K562 (cell line): Measurements from ENCODE around the gene DIS3L2. TPM values are rescaled to one million over a fixed set of nuclear protein-coding genes. Genes with fewer than 3 reads are reported as not detected.

Experiments
- ATAC-seq: fragments of 200-7000 bp; cut with Tn5 transposase; 3 replicates; pipeline ENCODE4 v1.9.1; 2020; ENCODE audit warnings: moderate library complexity
- BruUV-seq: library from RNA; stranded (reverse); fragments of 400-500 nt; replicated peaks from 2 replicates; lab custom pipeline; 2021; lab: Mats Ljungman, UMichigan
- CTCF ChIA-PET: fragments of 300-600 bp; formaldehyde crosslinking; extraction: SDS; loops from one replicate; lab custom pipeline; 2021; ENCODE audit warnings: low intra/inter-chr PET ratio; lab: Yijun Ruan, JAX
- POLR2A ChIA-PET: fragments of 300-600, 350-650 bp; sonication (Branson Sonifier 250); formaldehyde crosslinking; extraction: SDS; loops from one replicate; lab custom pipeline; 2021; ENCODE audit warnings: antibody characterized with exemption, inconsistent platforms; lab: Yijun Ruan, JAX
- DNase-seq, 4 experiments: peaks; one replicate each; pipeline versions ENCODE4 v3.0.0 to v3.0.0-alpha.2; 2011 to 2018; ENCODE audit warnings: low spot score in 3 of 4, mixed read lengths in 3 of 4; ENCODE audit errors: extremely low read depth in 1 of 4
- FAIRE-seq: peaks from 2 replicates; lab custom pipeline; 2011; peaks lifted over from hg19 to GRCh38; lab: Jason Lieb, UNC
- H2AFZ ChIP-seq: 2 replicates; pipeline ENCODE4 v1.6.0; 2011; ENCODE audit warnings: low read depth, low read length, control low read depth, inconsistent platforms
- H3K27ac ChIP-seq: fragments of 200-600 bp; 3 replicates; pipeline ENCODE4 v1.8.0; 2011; ENCODE audit warnings: low read depth, mild to moderate bottlenecking, control low read depth, inconsistent platforms, low read length, moderate library complexity, mixed read lengths; ENCODE audit errors: extremely low read depth
- H3K27me3 ChIP-seq, 2 experiments: fragments of 300-600 bp in 1 of 2; 2 replicates in 1 of 2; 3 replicates in 1 of 2; pipeline versions ENCODE4 v1.6.0 to v1.8.0; 2011; ENCODE audit warnings: inconsistent platforms in 2 of 2, low read length in 2 of 2, mild to moderate bottlenecking in 1 of 2, mixed read lengths in 1 of 2, moderate library complexity in 1 of 2; ENCODE audit not compliant: control insufficient read depth in 2 of 2, insufficient read depth in 2 of 2
- H3K36me3 ChIP-seq: fragments of 300-600 bp; 3 replicates; pipeline ENCODE4 v1.8.0; 2011; ENCODE audit warnings: mild to moderate bottlenecking, low read length, inconsistent platforms; ENCODE audit not compliant: control insufficient read depth, insufficient read depth
- H3K4me1 ChIP-seq, 2 experiments: fragments of 200-600 bp in 1 of 2; replicated peaks in 1 of 2; 2 replicates in 1 of 2; 3 replicates in 1 of 2; pipeline versions ENCODE4 v1.5.1 to v1.8.0; 2011; ENCODE audit warnings: inconsistent platforms in 2 of 2, low read length in 2 of 2, mild to moderate bottlenecking in 1 of 2, mixed read lengths in 1 of 2, moderate library complexity in 1 of 2; ENCODE audit not compliant: control insufficient read depth in 2 of 2, insufficient read depth in 2 of 2
- H3K4me2 ChIP-seq: 2 replicates; pipeline ENCODE4 v1.6.1; 2011; ENCODE audit warnings: low read length, control low read depth, inconsistent platforms, mixed read lengths; ENCODE audit not compliant: insufficient read depth
- H3K4me3 ChIP-seq: fragments of 200-600 bp; sonication (generic), shearing (Covaris generic); 2 replicates; pipeline ENCODE4 v1.5.1; 2016; ENCODE audit warnings: control low read depth, inconsistent platforms
- H3K79me2 ChIP-seq: fragments of 200-600 bp; 3 replicates; pipeline ENCODE4 v1.8.0; 2011; ENCODE audit warnings: low read length, inconsistent platforms; ENCODE audit not compliant: control insufficient read depth, insufficient read depth
- H3K9ac ChIP-seq, 2 experiments: 2 replicates each; pipeline versions ENCODE4 v1.6.0 to v1.6.1; 2011; ENCODE audit warnings: low read depth in 2 of 2, low read length in 2 of 2, control low read depth in 1 of 2, inconsistent platforms in 1 of 2, mild to moderate bottlenecking in 1 of 2, mixed read lengths in 1 of 2; ENCODE audit not compliant: insufficient read depth in 1 of 2
- H3K9me1 ChIP-seq: one replicate; pipeline ENCODE4 v1.6.0; 2011; ENCODE audit warnings: inconsistent platforms, mild to moderate bottlenecking, low read length, moderate library complexity; ENCODE audit not compliant: control insufficient read depth, insufficient read depth
- H3K9me3 ChIP-seq: replicated peaks from 2 replicates; pipeline ENCODE4 v1.5.1; 2011; ENCODE audit warnings: low read depth, low read length, inconsistent platforms; ENCODE audit not compliant: control insufficient read depth, insufficient read depth
- H4K20me1 ChIP-seq: replicated peaks from 2 replicates; pipeline ENCODE4 v1.6.1; 2011; ENCODE audit warnings: low read length, inconsistent platforms, mixed read lengths; ENCODE audit not compliant: control insufficient read depth, insufficient read depth
- HES1 ChIP-seq: fragments of 450-650 bp; IDR thresholded peaks from 2 replicates; pipeline ENCODE4 v1.6.1; 2016; ENCODE audit warnings: low read depth, mild to moderate bottlenecking, moderate library complexity
- JUND ChIP-seq, 2 experiments: IDR thresholded peaks; 2 replicates in 1 of 2; 3 replicates in 1 of 2; pipeline ENCODE4 v1.6.1; 2011; ENCODE audit warnings: borderline replicate concordance in 2 of 2, low read depth in 2 of 2, low read length in 2 of 2, improper control_type of control experiment in 1 of 2, missing biosample characterization in 1 of 2, missing genetic modification characterization in 1 of 2, missing genetic modification reagents in 1 of 2
- RNF219 ChIP-seq: fragments of 250-450 bp; sonication (Bioruptor Pico); IDR thresholded peaks from 2 replicates; pipeline ENCODE4 v1.5.0; 2022; ENCODE audit warnings: mild to moderate bottlenecking
- ZNF263 ChIP-seq: sonication (generic); formaldehyde crosslinking; IDR thresholded peaks from 2 replicates; pipeline ENCODE4 v1.8.0; 2022; ENCODE audit warnings: mild to moderate bottlenecking, missing genetic modification reagents, borderline replicate concordance
- WGBS: fragments of 100-300 bp; shearing (Covaris generic); methylation state at CpG from one replicate; pipeline ENCODE4 v1.1.6; 2016; ENCODE audit warnings: low coverage, mixed read lengths; ENCODE audit not compliant: insufficient coverage; ENCODE audit errors: missing lambda C conversion rate; 5-methylcytosine and 5-hydroxymethylcytosine counted together
- in situ Hi-C: fragments of 300-500 bp; cut with MboI; formaldehyde crosslinking; loops from 4 replicates; pipeline ENCODE4 v1.15.0; 2018; ENCODE audit warnings: inconsistent platforms, mixed read lengths
- intact Hi-C: fragments of 100-400 bp; cut with micrococcal nuclease; formaldehyde crosslinking; loops from 2 replicates; pipeline ENCODE4 v1.14.2; 2022
- polyA plus RNA-seq, 8 experiments: library from polyadenylated mRNA; depleted of rRNA in 4 of 8; stranded (reverse) in 5 of 8; unstranded in 3 of 8; fragments of >200 nt; fragmentation: Nextera tagmentation in 2 of 8; fragmentation: Illumina TruSeq in 1 of 8; extraction: Ambion mirVana in 2 of 8; extraction: Trizol in 1 of 8; gene quantifications; 2 replicates each; pipeline versions ENCODE4 v1.2.1 to v1.2.3, GENCODE V29; 2011 to 2014; ENCODE audit warnings: inconsistent platforms in 1 of 8, missing spikeins in 1 of 8
- total RNA-seq, 7 experiments: library from RNA; depleted of rRNA in 6 of 7; stranded (reverse); fragments of >200 nt in 6 of 7; fragmentation: Illumina TruSeq in 2 of 7; extraction: Trizol in 2 of 7; gene quantifications; 2 replicates each; pipeline versions ENCODE4 v1.2.1 to v1.2.3, GENCODE V29; 2011 to 2021; ENCODE audit warnings: low replicate concordance in 1 of 7

DIS3L2 gene
- total and polyA plus RNA-seq, 9 of the 15 experiments (the other 6 are each of a cell fraction or from before 2014, with no cell fraction given): 1.5 to 19.2 (median 11.2) TPM

- Histone ChIP-seq H4K20me1 (no peaks in the 10 kb centered on the region), H3K36me3 (no peaks in the 10 kb centered on the region), H3K9ac (no peak overlapping the region), H3K27ac (no peak overlapping the region), H3K4me2 (no peak overlapping the region), H3K9me1 (no peaks in the 10 kb centered on the region), H3K79me2 (no peaks in the 10 kb centered on the region), H3K4me3 (no peak overlapping the region), H2AFZ (no peak overlapping the region), H3K4me1 (no peaks in the 10 kb centered on the region), H3K9me3 (no peaks in the 10 kb centered on the region), H3K27me3 (no peaks in the 10 kb centered on the region)
- TF ChIP-seq JUND (IDR thresholded peaks at IDR 0.05; ENCODE audit: borderline replicate concordance, low read depth, low read length): no peak
- TF ChIP-seq JUND (tag; IDR thresholded peaks at IDR 0.05; ENCODE audit: borderline replicate concordance, low read depth, low read length): no peak
- no peak for TF ChIP-seq RNF219 (CRISPR knock-in tag)
- no peak for TF ChIP-seq ZNF263 (CRISPR knock-in tag)
- TF ChIP-seq HES1: no peak
- no peak for DNase-seq
- ChIA-PET POLR2A (no interaction called here), CTCF (no interaction called here)
- BruUV-seq: no TSS peak
- no peak for ATAC-seq
- WGBS: 17% methylated on average over 1 of the region's 8 CpGs
- intact Hi-C loops: no loop called here
- FAIRE-seq: no peak
- in situ Hi-C loops: no loop called here
Observed at GRCh38 chr2:232287316-232287715, 325.8 kb downstream of the DIS3L2 start.
